NCI-H510A (cell line): ENCODE results near the gene JAKMIP2.
"Not testable (repeated sequence)": the region's sequence is repeated elsewhere in the genome, so short reads cannot be mapped to it uniquely, and the experiment has no call there.

Experiments
- DNase-seq: peaks from one replicate; lab custom pipeline; 2025; lab: John Stamatoyannopoulos, UW

The JAKMIP2 gene

GRCh38 chr5:147610798-147611197 is 171.7 kb downstream of the JAKMIP2 start:
- DNase-seq = no peak

- DNase-seq = no peak
Observed at GRCh38 chr5:147601652-147602051, 180.9 kb downstream of the JAKMIP2 start.

DNA sequence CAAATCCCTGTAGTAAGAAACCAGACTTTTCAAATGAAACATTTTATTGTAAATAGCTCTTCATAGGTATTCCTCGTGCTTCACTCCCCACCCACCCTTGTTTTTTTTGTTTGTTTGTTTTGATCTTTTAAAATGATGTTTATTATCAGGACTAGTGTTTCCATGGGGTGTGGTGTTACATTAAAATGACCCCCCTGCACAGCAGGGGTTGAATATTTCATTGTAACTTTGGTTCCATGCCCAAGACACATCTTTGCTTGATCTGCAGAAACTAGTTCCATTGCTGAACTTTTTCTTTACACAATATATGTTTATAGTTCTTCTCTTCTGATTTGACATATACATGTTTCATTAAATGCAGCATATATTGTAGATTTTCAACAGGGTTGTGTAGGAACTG is 191.4 kb downstream of the JAKMIP2 start:
- no peak for DNase-seq

DNA sequence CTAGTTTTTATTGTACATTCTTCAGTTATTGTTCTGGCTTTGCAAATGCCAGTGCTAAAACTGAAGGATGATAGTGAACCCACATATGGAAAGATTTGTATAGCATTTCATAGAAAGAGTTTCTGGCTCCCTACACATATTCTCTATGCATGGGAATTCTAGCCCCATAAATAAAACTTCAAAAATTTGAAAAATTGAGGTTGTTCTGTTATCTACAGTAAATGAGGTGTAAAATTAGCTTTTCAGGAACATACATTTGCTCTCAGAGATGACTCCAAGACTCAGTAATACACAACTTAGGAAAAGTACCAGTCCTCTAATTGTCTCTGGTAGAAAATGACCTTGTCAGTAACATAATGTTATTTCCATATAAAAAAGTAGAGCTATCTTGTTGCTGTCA is 192.4 kb downstream of the JAKMIP2 start:
- DNase-seq = no peak

- DNase-seq = no peak
Observed at GRCh38 chr5:147586832-147587231, 195.7 kb downstream of the JAKMIP2 start.

DNA sequence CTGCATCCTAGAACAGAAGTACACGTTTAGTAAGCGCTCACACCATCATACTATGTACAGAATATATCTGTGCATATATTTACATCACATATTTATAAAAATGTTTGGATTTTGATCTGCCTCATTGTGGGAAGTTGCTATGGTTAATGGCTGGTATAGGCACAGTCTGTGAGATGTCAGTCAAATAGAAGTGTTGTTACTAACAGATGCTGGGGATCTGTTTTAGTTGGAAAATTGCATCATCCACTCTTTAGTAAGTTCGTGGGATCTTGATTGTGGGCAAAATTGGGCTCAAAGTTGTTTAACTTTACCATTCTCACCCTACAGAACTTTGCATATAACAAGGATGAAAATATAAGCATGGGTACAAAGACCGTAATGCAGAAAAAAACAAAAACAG is 196.3 kb downstream of the JAKMIP2 start:
- no peak for DNase-seq

DNA sequence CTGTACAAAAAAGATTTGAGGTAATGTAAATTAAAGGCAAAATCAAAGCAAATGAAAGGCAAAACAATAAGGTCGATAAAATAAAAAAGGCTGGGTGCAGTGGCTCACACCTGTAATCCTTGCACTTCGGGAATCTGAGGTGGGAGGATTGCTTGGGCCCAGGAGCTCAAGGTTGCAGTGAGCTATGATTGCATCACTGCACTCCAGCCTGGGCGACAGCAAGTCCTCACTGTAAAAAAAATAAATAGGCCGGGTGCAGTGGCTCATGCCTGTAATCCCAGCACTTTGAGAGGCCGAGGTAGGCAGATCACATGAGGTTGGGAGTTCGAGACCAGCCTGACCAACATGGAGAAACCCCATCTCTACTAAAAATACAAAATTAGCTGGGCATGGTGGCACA is 200.3 kb downstream of the JAKMIP2 start:
- DNase-seq = not testable (repeated sequence)

DNA sequence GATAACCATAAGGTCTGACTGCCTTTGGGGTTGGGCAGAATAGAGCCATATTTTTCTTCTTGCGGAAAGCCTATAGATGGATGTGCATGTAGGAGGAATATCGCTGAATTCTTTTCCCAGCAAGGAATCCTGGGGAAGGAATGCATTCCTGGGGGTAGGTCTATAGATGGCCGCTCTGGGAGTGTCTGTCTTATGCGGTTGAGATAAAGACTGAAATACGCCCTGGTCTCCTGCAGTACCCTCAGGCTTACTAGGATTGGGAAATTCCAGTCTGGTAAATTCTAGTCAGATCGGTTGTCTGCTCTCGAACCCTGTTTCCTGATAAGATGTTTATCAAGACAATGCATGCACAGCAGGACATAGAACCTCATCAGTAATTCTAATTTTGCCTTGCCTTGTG is 202.1 kb downstream of the JAKMIP2 start:
- DNase-seq = not testable (repeated sequence)

- no peak for DNase-seq
Observed at GRCh38 chr5:147578228-147579024, 204.1 kb downstream of the JAKMIP2 start.

- DNase-seq = no peak
Observed at GRCh38 chr5:147576646-147577535, 205.6 kb downstream of the JAKMIP2 start.

DNA sequence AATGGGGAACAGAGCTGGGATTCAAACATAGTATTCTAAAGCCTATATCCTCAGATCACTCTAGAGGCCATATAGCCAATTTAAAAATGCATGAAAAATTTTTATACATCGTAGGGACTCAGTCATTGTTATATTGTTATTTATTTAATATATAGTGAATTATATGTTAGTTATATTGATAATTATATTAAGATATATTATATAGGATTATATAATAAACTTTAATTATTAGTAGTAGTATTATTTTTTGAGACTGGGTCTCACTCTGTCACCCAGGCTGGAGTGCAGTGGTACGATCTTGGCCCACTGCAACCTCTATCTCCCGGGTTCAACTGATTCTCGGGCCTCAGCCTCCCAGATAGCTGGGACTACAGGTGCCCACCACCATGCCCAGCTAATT is 206.9 kb downstream of the JAKMIP2 start:
- DNase-seq = no peak

DNA sequence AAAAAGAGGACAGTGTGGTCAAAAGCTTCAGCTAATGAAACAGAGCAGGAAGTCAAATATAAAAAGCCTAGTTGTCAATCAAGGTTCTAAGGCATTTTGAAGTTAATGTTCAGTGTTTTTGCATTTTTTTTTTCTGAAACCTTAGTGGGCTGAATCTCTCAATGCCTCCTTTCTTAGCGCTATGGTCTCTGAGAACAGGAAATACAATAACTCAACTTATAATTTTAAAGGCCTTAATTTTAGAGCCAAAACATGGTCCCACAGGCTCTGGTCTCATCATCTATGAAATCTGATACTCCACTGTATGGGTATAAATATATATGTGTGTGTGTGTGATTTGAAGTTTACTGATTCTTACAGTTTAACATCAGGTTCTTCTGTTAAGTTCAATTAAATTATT is 209.3 kb downstream of the JAKMIP2 start:
- no peak for DNase-seq

DNA sequence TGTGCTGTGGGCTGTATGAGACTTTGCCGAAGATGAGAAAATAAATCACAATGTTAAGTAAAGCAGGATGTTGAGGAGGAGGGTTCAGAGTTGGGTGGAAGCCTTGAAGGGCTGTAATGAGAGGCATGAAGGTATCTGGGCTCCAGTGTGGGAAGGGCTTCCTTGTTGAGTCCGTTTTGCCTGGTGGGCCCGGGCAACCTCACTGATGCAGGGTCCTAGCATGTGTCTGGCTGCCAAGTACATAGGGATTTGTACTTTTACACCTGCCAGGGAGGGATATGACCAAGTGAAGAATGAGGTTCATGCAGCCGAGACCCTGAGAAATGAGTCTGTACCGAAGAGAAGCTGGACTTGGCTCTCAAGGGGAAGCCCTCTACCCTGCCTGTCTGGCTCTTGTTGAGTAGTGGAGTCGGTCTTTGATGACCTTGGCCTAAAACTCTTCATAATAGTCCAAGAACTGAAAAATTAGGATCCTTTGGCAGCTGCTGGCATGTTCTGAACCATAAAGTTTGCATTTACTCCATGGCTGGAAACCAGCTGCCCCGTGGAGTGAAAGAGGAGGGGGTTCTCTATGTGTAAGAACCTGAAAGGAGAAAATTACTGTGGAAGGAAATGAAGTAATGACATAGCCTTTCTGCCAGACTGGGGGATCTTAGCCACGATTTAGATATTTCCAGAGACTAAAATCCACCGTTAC is 213.7 kb downstream of the JAKMIP2 start:
- no peak for DNase-seq

DNA sequence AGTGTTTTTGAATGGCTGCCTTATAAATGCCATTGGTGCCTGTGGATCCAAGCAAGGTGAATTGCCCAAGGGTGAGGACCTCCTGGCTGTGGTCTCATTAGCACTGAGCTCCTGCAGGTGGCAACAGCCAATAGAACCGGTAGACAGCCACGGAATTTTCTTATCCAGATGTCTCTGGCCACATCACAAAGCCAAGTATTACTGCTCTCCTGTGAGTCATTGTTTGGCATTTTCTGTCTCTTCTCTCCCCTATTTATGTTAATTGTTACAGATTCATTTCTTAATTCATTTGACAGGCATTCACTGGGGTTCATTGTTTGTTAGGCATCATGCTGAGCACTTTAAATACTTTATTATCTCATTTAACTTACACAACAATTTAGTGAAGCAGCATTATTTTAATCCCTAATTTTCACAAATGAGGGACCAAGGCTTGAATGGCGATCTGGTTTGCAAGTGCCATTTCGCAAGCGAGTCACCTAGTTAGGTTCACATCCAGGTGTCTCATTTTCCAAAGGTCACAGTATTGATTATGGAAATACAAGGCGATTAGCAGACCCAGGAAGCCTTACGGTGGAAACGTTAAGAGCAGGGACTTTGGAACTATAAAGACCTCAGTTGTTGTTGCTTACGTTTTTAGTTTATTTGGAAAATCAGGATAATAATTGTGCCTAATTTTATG is 214.5 kb downstream of the JAKMIP2 start:
- DNase-seq = no peak

GRCh38 chr5:147565524-147565923 is 217.0 kb downstream of the JAKMIP2 start:
- DNase-seq = no peak

DNA sequence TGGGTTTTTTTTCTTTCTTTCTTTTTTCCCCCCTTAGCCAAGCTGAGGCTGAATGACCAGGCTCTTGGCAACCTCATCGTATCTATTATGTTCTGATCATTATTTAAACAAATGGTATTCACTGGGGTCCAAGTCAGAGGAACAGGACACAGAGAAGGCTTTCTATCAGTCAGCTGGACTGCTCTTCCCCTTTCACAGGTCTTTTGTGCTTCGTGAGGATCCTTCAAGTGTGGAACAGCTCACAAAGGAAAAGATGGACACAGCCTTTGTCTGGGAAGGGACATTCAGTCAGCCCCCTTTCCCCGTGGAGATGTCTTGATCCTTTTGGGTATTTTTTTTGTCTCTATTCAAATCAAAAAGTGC is 218.4 kb downstream of the JAKMIP2 start:
- DNase-seq = no peak

- no peak for DNase-seq
Observed at GRCh38 chr5:147563466-147564123, 218.9 kb downstream of the JAKMIP2 start.

- no peak for DNase-seq
Observed at GRCh38 chr5:147561435-147561834, 221.1 kb downstream of the JAKMIP2 start.

DNA sequence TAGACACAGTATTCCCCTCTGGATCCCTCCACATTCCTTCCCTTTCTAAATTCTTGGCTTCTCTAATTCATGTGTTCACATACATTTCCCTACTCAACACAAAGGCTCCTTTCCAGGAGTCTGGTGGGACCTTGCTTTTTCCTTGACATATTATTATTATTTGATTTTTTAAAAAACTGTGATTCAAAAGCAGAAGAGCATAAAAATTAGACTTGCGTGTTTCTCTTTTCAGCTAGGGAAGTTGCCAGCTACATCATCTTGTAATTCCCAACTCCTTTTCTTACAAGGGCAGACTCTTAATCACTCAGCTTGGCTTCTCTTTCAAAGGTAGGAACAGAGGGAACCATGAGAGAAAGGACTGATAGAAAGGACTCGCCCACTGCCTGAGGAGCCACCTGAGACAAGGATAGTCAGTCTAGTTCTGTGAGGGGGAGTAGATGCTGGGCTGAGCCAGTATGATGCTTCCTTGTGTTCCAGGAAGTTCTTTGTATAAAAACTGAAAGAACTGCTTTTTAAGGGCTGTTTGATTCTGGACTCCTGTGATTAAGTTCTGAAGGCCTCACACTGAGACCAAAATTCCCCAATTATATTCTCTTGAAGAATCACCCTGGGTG is 221.7 kb downstream of the JAKMIP2 start:
- no peak for DNase-seq

GRCh38 chr5:147559749-147560148 is 222.8 kb downstream of the JAKMIP2 start:
- no peak for DNase-seq

DNA sequence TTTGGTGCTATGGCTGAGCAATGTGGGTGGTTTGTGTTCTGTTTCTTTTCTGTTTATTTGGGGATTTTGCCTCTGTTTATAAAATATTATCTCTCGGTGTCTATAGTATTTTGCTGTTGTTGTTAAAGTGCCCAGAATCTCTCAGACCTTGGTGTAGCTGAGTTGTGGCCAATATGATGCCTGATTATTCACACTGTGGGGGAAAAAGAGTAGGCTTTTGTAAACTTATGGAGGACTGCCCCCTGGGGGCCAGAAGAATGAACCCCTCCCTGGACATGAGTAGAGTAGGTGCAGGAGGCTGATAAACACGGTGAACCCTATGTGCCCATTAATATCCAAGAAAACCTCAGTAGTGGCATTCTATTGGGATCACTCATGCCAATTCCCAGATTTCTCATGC is 223.7 kb downstream of the JAKMIP2 start:
- DNase-seq = no peak
